Nephron (organoid): ENCODE results near the gene PPM1L.

Experiments used
- H3K27ac Mint-ChIP-seq, 3 experiments: 2 replicates each; pipeline ENCODE4 v1.8.0; 2020; ENCODE audit warnings: mixed read lengths in 3 of 3, mild to moderate bottlenecking in 2 of 3, moderate library complexity in 1 of 3
- H3K27me3 Mint-ChIP-seq: 2 replicates; pipeline ENCODE4 v1.8.0; 2021; ENCODE audit warnings: low read depth, mild to moderate bottlenecking, moderate library complexity, mixed read lengths
- H3K36me3 Mint-ChIP-seq: 2 replicates; pipeline ENCODE4 v1.8.0; 2020; ENCODE audit warnings: low read depth, mixed read lengths
- H3K4me1 Mint-ChIP-seq: 2 replicates; pipeline ENCODE4 v1.8.0; 2020; ENCODE audit warnings: mixed read lengths
- H3K4me3 Mint-ChIP-seq, 3 experiments: 2 replicates each; pipeline ENCODE4 v1.8.0; 2020; ENCODE audit warnings: mild to moderate bottlenecking in 3 of 3, mixed read lengths in 3 of 3, moderate library complexity in 2 of 3
- H3K9me3 Mint-ChIP-seq: 2 replicates; pipeline ENCODE4 v1.8.0; 2020; ENCODE audit warnings: mixed read lengths
- TF ChIP-seq, protein P1 (sequence below), 3 experiments: fragments of 200-600 bp; sonication (generic); IDR thresholded peaks; one replicate each; pipeline ENCODE4 v1.5.0; 2021; ENCODE audit warnings: antibody characterized with exemption in 3 of 3; ENCODE audit not compliant: unreplicated experiment in 3 of 3

PPM1L gene

DNA sequence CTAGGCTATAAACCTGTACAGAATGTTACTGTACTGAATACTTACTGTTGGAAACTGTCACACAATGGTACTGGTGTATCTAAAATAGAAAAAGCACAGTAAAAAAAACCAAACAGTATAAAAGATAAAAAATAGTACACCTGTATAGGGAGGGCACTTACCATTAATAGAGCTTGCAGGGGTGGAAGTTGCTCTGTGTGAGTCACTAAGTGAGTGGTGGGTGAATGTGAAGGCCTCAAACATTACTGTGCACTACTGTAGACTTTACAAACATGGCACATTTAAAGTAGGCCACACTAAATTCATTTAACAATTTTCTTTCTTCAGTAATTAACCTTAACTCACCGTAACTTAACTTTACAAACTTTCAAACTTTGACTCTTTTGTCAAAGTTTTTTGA, 327.1 kb downstream of the PPM1L start:
- no peaks in the 10 kb centered on the region for H3K27me3 Mint-ChIP-seq
- H3K4me3 Mint-ChIP-seq: no peak overlapping the region
- TF ChIP-seq, protein P1, sequence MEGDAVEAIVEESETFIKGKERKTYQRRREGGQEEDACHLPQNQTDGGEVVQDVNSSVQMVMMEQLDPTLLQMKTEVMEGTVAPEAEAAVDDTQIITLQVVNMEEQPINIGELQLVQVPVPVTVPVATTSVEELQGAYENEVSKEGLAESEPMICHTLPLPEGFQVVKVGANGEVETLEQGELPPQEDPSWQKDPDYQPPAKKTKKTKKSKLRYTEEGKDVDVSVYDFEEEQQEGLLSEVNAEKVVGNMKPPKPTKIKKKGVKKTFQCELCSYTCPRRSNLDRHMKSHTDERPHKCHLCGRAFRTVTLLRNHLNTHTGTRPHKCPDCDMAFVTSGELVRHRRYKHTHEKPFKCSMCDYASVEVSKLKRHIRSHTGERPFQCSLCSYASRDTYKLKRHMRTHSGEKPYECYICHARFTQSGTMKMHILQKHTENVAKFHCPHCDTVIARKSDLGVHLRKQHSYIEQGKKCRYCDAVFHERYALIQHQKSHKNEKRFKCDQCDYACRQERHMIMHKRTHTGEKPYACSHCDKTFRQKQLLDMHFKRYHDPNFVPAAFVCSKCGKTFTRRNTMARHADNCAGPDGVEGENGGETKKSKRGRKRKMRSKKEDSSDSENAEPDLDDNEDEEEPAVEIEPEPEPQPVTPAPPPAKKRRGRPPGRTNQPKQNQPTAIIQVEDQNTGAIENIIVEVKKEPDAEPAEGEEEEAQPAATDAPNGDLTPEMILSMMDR (IDR thresholded peaks at IDR 0.05; ENCODE audit: unreplicated experiment in 3 of 3): no peak
- H3K9me3 Mint-ChIP-seq: no peaks in the 10 kb centered on the region
- H3K4me1 Mint-ChIP-seq: no peaks in the 10 kb centered on the region
- H3K36me3 Mint-ChIP-seq: peaks cover 9% of the 10 kb centered on the region
- H3K27ac Mint-ChIP-seq: no peak overlapping the region

DNA sequence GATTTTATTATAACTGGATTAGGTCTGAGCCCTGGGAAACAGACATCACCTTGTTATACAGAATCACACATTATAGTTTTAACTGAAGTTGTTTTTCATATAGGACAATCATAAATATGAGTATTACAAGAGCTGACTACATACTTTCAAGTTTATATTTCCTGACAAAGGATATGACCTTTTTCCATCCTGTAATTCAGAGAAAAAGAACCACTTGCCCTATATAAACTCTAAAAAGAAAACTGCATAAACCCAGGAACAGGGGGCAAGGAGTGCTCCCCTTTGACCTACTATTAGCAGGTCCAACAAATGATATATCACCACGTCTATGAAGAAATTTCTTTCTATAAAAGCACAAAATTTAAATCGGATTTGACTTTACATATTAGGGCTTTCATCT, 328.2 kb downstream of the PPM1L start:
- Mint-ChIP-seq H3K4me1 (no peaks in the 10 kb centered on the region), H3K4me3 (no peak overlapping the region), H3K27me3 (no peaks in the 10 kb centered on the region), H3K36me3 (peaks cover 19% of the 10 kb centered on the region), H3K9me3 (no peaks in the 10 kb centered on the region), H3K27ac (no peak overlapping the region)
- TF ChIP-seq, protein P1 (IDR thresholded peaks at IDR 0.05; ENCODE audit: unreplicated experiment in 3 of 3): no peak

DNA sequence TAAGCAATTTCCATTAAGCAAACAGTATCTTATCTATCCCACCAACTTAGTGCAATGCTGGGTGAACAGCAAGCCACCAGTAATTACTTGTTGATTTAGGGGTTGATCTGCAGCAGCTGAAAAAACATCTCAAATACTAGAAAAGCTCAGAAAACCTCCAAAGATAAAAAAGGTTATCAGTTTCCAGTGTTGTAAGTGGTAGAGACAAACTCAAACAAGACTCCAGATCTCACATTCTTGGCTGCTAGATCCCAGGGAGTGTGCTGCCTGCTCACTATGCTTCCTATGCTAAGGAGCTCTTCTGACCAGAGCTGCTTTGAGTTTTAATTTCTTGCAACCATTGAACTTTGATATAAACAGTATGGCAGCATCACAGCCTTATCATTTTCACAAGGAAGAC, 337.9 kb downstream of the PPM1L start:
- Mint-ChIP-seq H3K27ac (no peak overlapping the region), H3K9me3 (no peaks in the 10 kb centered on the region), H3K4me3 (no peak overlapping the region), H3K36me3 (peaks cover 11% of the 10 kb centered on the region), H3K4me1 (no peaks in the 10 kb centered on the region), H3K27me3 (no peaks in the 10 kb centered on the region)
- TF ChIP-seq, protein P1 (IDR thresholded peaks at IDR 0.05; ENCODE audit: unreplicated experiment in 3 of 3): no peak

DNA sequence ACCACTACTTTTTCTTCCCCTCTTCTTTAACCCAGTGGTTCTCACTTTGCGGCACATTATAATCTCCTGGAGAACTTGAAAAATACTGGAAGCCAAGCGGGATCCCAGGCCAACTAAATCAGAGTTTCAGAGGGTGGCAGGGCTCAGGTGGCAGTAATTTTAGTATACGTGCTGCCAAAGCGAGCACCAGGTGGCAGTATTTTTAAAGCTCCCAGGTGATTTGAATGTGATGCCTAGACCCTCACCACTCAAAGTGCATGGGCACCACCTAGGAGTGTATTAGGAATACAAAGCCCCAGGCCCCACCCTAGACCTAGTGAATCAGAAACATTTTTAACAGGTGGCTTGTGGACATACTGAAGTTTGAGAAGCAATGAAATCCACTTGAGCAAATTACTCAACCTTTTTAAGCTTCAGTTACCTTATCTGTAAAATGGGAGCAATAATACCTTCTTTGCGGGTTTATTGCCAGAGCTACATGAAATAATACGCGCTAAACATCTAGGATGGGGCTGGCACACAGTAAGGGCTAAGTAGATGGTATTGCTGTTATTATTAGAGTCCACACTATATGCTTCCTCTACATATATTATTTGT, 340.8 kb downstream of the PPM1L start:
- Mint-ChIP-seq H3K4me3 (no peak overlapping the region), H3K9me3 (no peaks in the 10 kb centered on the region), H3K27ac (no peak overlapping the region), H3K4me1 (no peaks in the 10 kb centered on the region), H3K27me3 (peaks cover 5% of the 10 kb centered on the region), H3K36me3 (peaks cover 24% of the 10 kb centered on the region)
- TF ChIP-seq, protein P1 (IDR thresholded peaks at IDR 0.05; ENCODE audit: unreplicated experiment in 3 of 3): peak in 1 of 3 experiments; percentile 18

DNA sequence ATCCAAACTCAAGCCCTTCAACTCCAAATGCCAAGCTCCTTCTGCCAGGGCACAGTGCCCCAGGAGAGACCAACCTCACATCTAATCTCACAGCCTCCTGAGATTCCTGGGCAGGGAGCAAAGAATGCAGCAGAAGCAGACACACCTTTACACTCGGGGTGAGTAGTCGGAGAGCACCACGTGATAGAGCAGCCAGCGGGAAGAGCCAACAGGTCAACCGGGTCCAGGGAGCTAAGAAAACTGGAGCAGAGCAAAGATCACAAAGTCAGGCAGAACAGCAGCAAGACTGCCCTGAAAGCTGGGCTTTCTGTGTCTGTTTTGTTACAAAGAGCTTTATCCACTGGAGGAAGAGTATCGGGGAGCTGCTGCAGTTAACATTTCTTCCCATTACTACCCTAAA, 345.0 kb downstream of the PPM1L start:
- TF ChIP-seq, protein P1 (IDR thresholded peaks at IDR 0.05; ENCODE audit: unreplicated experiment in 3 of 3): no peak
- H3K4me3 Mint-ChIP-seq: peak overlapping the region in 1 of 3 experiments; percentile 0
- no peak overlapping the region for H3K27ac Mint-ChIP-seq
- H3K4me1 Mint-ChIP-seq: peaks cover 7% of the 10 kb centered on the region
- H3K36me3 Mint-ChIP-seq: peaks cover 37% of the 10 kb centered on the region
- no peaks in the 10 kb centered on the region for H3K9me3 Mint-ChIP-seq
- peaks cover 5% of the 10 kb centered on the region for H3K27me3 Mint-ChIP-seq

DNA sequence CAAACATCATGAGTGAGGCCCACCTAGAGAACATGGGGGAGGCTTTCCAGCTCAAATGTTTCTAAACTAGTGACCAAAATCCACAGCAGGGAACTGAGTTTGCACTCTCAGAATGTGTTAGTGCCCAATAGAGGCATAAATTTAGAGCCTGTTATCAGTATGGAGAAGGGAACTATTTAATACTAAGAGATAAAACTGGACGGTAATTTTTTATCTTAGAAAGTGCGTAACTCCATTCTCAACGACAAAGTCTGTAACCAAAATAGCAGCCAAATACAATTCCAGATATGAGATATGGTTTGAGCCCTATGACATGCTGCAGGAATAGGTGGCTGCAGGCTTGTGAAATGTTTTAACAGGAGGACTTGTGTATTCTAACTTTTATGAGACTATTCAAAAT, 345.6 kb downstream of the PPM1L start:
- TF ChIP-seq, protein P1 (IDR thresholded peaks at IDR 0.05; ENCODE audit: unreplicated experiment in 3 of 3): no peak
- Mint-ChIP-seq H3K27ac (no peak overlapping the region), H3K36me3 (peaks cover 37% of the 10 kb centered on the region), H3K9me3 (no peaks in the 10 kb centered on the region), H3K27me3 (peaks cover 5% of the 10 kb centered on the region), H3K4me3 (peak overlapping the region in 1 of 3 experiments; percentile 27), H3K4me1 (peaks cover 7% of the 10 kb centered on the region)
